Middle frontal gyrus (tissue), 1 donor: ENCODE measurements around the gene ZNF273.
"Not testable (repeated sequence)": the region's sequence is repeated elsewhere in the genome, so short reads cannot be mapped to it uniquely, and the experiment has no call there.

ENCODE experiments used
- DNase-seq: peaks from one replicate; pipeline ENCODE4 v3.0.0-alpha.2; 2015; ENCODE audit warnings: low spot score; ENCODE audit errors: extremely low spot score

ZNF273 gene

GRCh38 chr7:64902806-64903721 lies at the start of gene ZNF273:
Gene ZNF273, plus strand, starts transcription at chr7:64903273. Its CDS starts 45 bp downstream, at chr7:64903318.
- peak; percentile 69 for DNase-seq

DNA sequence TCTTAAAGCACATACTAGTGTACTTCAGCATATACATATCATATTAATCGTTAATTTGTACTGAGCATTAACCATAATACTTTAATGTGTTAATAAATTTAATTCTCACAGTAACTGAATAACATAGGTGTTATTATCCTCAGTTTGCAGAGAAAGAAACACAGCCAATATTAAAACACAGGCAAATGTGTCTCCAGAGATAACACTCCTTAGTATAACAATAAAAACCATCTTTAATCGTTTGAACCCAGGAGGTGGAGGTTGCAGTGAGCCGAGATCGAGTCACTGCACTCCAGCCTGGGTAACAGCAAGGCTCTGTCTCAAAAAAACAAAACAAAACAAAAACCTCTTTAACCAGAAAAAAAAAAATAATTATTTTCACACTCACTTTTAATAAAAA lies 49.4 kb upstream of the ZNF273 start:
- no peak for DNase-seq

DNA sequence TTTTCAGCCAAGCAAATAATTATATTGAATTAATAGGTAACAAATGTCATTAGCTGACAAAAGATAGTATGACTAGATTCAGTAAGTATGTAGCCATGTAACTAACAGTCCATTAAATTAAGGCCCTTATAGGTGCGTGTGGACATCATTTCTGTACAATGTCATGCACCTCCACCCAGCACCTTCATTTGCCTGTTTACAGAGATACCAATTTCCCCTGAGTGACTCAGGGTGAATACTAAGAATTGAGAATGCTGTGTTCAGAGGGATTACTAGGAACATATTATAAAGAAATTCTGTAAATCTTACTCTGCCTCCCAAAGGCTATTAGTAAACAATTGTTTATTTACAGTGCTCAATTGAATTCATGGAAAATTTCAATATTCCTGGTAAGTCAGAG lies 48.1 kb upstream of the ZNF273 start:
- DNase-seq = no peak

DNA sequence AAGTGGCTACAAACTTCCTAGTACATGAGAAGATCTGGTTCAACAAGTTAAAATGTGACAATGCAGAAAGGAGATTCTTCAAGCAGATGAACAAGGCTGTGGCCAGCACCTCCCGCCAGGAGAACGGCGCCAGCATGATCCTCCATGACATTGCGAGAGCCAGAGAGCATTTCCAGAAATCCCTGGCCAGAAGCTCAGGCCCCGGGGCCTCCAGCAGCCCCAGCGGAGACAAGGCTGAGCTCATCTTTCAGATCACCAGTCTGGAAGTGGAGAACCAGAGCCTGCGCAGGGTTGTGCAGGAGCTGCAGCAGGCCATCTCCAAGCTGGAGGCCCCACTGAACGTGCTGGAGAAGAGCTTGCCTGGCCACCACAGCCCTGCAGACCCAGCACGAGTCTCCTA lies 40.1 kb upstream of the ZNF273 start:
- DNase-seq = no peak

DNA sequence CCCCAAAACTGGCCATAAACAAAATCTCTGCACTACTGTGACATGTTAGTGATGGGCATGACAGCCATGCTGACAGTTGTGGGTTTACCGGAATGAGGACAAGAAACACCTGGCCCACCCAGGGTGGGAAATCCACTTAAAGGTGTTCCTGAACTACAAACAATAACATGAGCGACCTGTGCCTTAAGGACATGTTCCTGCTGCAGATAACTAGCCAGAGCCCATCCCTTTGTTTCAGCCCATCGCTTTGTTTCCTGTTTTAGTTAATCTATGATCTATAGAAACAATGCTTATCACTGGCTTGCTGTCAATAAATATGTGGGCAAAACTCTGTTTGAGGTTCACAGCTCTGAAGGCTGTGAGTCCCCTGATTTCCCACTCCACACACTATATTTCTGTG lies 39.5 kb upstream of the ZNF273 start:
- not testable (repeated sequence) for DNase-seq

DNA sequence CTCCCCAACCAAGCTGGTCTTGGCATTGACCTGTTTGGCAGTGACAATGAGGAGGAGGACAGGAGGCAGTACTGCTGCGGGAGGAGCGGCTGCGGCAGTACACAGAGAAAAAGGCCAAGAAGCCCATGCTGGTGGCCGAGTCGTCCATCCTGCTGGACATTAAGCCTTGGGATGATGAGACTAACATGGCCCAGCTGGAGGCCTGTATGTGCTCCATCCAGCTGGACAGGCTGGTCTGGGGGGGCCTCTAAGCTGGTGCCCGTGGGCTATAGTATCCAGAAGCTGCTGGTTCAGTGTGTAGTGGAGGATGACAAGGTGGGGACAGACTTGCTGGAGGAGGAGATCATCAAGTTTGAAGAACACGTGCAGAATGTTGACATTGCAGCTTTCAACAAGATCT lies 39.1 kb upstream of the ZNF273 start:
- DNase-seq = no peak

DNA sequence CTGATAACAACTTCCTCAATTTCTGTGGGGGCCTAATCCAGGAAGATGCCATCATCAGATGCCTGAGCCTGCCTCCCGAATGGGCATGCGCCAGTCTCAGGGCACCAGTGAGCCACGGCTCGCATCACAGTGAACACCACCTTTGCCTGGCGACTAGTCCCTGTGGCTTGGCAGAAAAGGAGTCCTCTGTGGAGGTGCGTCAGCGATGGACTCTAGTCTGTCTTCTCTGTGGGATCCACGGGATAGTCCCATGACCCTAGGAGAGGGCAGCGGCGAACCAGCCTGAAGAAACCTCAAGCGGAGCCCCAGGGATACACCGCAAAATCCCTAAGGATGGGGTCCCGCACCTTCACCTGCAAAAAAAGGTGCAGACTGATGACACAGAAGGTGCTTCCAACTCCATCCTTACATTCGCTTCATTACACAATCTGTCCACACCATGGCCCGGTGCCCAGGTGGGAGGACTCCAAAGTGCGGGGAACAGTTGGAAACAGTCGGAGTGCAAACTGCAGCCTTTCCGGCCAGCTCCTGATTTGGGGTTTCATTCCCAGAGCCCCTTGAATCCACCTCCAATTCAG lies 35.1 kb upstream of the ZNF273 start:
- DNase-seq = no peak

GRCh38 chr7:64868499-64868898 lies 34.6 kb upstream of the ZNF273 start:
- no peak for DNase-seq

- no peak for DNase-seq
These were observed 33.9 kb upstream of the ZNF273 start for GRCh38 chr7:64869121-64869725.

- DNase-seq = no peak
These were observed 33.0 kb upstream of the ZNF273 start for GRCh38 chr7:64869912-64870562.

DNA sequence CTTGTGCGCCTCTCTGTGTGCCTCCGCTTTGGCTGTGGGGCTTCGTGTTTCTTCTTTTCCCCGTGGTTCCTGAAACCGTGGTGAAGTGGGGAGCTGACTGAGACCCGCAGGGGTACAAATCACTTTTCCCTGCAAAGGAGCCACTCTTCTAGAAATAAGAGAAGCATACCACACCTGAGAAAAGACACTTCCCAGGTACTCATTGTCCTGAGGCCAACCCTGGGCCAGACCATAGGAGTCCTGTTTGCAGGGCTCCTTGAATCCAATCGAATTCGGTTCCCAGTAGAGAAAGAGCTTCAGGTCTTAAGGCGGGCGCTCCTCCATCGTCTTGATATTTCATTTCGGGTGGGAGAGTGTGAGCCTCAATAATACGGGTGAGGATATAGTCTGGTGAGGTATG lies 32.4 kb upstream of the ZNF273 start:
- DNase-seq = no peak

DNA sequence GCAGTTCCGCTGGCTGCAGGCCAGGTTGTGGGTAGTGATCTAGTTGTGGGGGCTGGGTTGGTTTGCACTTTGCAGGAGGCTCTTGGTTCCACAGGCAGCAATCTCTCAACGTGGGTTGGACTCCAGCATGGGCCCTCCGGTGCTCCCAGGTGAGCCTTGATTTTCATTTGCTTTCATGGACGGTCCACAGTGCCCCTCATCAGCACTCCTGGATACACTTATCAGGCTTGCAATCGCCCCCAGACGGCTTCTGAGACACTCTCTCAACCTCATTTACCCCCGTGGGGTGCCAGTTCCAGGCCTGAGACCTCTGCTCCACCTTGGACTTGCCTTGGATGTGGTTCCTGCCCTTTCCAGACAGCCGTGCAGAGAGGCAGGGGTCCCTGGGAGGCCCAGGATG lies 31.3 kb upstream of the ZNF273 start:
- no peak for DNase-seq

- no peak for DNase-seq
These were observed 30.5 kb upstream of the ZNF273 start for GRCh38 chr7:64872351-64873154.

GRCh38 chr7:64873155-64873500 lies 29.9 kb upstream of the ZNF273 start:
- DNase-seq = no peak

GRCh38 chr7:64873517-64873916 lies 29.6 kb upstream of the ZNF273 start:
- no peak for DNase-seq

GRCh38 chr7:64874114-64874513 lies 29.0 kb upstream of the ZNF273 start:
- no peak for DNase-seq

- no peak for DNase-seq
These were observed 28.4 kb upstream of the ZNF273 start for GRCh38 chr7:64874562-64875250.

- no peak for DNase-seq
These were observed 27.8 kb upstream of the ZNF273 start for GRCh38 chr7:64875258-64875657.

GRCh38 chr7:64875658-64876406 lies 27.2 kb upstream of the ZNF273 start:
- no peak for DNase-seq
